ENCODE data around the gene RRP12. TPM values are rescaled to one million over a fixed set of nuclear protein-coding genes. Genes with fewer than 3 reads are reported as not detected.
A peak's percentile ranks its signal among the peaks of the same experiment; 100 is the strongest.
"Not testable (repeated sequence)": the region's sequence is repeated elsewhere in the genome, so short reads cannot be mapped to it uniquely, and the experiment has no call there.

Gene RRP12
- total and polyA plus RNA-seq, 5 experiments from 2014 or later, result 8.0 to 27.2 (median 17.3) TPM

DNA sequence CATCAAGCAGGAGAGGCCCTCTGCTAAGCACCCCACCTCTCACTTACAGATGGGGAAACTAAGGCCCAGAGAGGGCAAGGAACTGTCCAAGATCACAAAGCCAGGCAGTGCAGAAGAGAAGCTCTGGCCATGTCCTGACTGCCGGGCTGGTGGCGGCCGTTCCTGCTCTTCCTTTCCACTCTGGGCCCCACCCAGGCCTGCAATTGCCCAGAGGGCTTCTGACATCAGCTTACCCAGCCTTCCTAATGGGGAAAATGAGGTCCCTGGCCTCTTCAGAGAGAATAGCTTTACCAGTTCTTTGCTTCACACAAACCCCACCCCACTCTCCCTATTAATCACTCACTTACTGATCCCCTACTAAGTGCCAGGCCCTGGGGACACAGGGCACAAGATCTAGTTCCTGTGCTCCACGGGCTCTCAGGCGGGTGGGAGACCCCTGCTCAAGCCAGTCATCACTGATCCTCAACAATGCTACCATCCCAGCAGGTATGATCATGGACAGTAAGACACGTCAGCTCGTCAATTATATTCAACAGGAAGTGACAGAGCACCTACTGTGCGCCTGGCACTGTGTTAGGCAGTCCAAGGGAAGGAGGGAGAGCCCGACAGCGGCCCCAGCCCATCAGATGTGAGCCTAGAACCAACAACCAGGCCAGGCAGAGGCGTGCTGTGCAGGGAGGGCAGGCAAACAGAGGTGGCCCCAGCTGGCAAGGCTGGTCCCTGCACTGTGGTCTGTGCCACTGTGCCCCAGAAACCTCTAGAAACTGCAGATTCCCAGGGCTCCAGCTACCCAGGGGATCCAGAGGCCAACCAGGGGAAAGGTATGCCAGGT, 40.2 kb downstream of the RRP12 start:
- H3K36me3 Mint-ChIP-seq, result peaks cover 0 to 53% (median 6%) of the 10 kb centered on the region in 3 donors
- no peak for ATAC-seq
- no peaks in the 10 kb centered on the region for H3K27me3 Mint-ChIP-seq
- POLR2A ChIA-PET, result no interaction called here
- H3K4me1 Mint-ChIP-seq, result peaks cover 0 to 24% (median under 1%) of the 10 kb centered on the region in 4 donors
- no peak overlapping the region for H3K4me3 Mint-ChIP-seq
- H3K9me3 Mint-ChIP-seq, result no peaks in the 10 kb centered on the region
- no peak for DNase-seq
- peak overlapping the region in 3 of 10 donors; percentile 13 to 86 (median 59) for H3K27ac Mint-ChIP-seq

DNA sequence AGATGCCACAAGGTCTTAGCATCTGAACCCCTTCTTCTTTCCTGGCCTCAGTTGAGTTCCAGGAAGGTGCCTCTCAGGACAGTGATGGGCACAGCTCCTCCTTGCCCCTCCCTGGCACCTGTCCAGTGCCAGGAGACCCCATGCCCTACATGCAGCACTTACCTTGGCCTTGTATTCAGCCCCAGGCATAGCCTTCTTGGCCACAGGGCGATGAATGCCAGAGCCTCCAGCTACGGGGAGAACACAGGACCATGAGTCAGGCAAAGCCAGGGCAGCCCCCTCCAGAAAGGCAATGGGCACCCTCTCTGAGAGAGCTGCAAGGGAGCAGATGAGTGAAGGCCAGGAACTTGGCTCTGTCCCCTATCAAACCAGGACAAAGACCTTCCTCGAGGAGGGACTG, 42.4 kb downstream of the RRP12 start:
- POLR2A ChIA-PET, result no interaction called here
- peaks cover 0 to 37% (median 4%) of the 10 kb centered on the region in 3 donors for H3K36me3 Mint-ChIP-seq
- H3K4me1 Mint-ChIP-seq, result peaks cover 0 to 13% (median 2%) of the 10 kb centered on the region in 4 donors
- peak overlapping the region in 2 of 10 donors; percentile 31 to 68 for H3K27ac Mint-ChIP-seq
- no peaks in the 10 kb centered on the region for H3K9me3 Mint-ChIP-seq
- H3K4me3 Mint-ChIP-seq, result no peak overlapping the region
- no peaks in the 10 kb centered on the region for H3K27me3 Mint-ChIP-seq
- no peak for DNase-seq
- ATAC-seq, result no peak

DNA sequence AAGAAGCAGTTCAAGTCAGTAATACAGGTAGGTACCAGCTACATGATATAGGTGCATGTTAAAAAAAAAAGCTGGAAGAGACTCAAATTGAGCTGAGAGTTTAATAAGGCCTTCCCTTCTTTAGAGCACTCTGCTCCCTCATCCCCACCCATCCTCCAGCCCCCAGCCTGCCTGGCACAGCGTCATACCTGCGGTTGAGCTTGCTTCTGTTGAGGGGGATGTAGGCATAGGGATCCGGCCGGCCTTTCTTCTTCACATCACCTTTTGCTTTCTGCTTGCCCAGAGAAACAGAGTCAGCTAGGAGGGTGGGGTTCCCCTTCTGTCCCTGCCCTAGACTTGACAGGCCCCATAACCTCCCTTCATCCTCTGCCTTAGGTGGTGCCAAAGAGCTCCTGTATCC, 42.8 kb downstream of the RRP12 start:
- Mint-ChIP-seq H3K27me3 (no peaks in the 10 kb centered on the region), H3K27ac (peak overlapping the region in 1 of 10 donors; percentile 68), H3K4me1 (peaks cover 0 to 13% (median 2%) of the 10 kb centered on the region in 4 donors), H3K36me3 (peaks cover 0 to 34% (median 3%) of the 10 kb centered on the region in 3 donors), H3K9me3 (no peaks in the 10 kb centered on the region), H3K4me3 (no peak overlapping the region)
- POLR2A ChIA-PET, result no interaction called here
- ATAC-seq (no peak), DNase-seq (no peak)

DNA sequence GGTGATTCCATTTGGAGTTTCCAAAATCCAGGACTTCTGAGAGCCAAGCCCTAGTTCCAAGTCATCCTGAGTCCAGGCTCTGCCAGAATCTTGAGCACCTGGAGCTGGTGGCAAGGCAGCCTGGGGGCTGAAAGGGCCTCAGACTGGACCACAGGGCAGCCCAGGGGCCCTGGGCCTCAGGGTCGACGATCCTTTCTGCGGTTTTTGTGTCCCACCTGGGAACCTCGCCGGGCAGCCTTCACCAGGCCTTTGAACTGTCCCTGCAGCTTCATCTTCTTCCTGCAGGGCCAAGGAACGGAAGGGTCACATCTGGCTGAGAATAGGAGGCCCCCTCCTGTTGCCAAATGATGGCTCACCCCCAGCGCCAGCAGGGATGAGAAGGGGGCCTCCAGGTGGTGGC, 44.2 kb downstream of the RRP12 start:
- no peak overlapping the region for H3K27ac Mint-ChIP-seq
- peaks cover 0 to 13% (median 2%) of the 10 kb centered on the region in 4 donors for H3K4me1 Mint-ChIP-seq
- no peak overlapping the region for H3K4me3 Mint-ChIP-seq
- H3K9me3 Mint-ChIP-seq, result no peaks in the 10 kb centered on the region
- H3K36me3 Mint-ChIP-seq, result peaks cover 0 to 34% (median 3%) of the 10 kb centered on the region in 3 donors
- ATAC-seq, result no peak
- H3K27me3 Mint-ChIP-seq, result no peaks in the 10 kb centered on the region
- DNase-seq, result no peak
- POLR2A ChIA-PET, result interaction anchor here (0.5 to 0.6 kb wide), 2 partner anchors 75 to 172 kb away, joined by 3 read pairs; no protein-coding TSS in a partner anchor

DNA sequence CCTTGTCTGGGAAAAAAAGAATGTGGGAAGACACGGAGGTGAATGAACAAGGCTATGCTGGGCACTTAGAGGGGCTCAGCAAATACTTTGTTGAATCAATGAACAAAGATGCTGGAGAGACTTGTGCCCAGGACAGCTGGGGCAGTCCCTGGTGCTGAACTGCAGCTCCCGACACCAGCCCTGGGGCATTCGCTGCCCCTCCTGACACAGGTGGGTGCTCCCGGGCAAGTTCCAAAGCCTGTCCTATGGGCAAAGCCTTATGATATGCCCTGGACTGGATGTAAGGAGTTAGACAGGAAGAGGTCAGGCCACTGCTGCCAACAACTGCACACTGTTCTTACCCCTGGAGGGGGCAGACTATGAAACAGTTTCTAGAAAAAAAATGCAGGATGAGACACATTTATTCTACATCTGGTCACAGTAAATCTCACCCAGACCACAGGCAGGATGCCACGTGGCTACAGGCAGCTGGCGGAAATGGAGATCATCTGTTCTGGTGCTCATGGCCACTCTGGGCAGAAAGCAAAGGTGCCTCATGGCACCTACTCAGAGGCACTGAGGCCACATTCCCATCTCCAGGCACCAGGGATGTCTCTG, 44.7 kb downstream of the RRP12 start:
- POLR2A ChIA-PET, result interaction anchor here (0.6 kb wide), 2 partner anchors 24 to 173 kb away, joined by 3 read pairs; no protein-coding TSS in a partner anchor
- H3K4me1 Mint-ChIP-seq, result peaks cover 0 to 13% (median 2%) of the 10 kb centered on the region in 4 donors
- DNase-seq (no peak), ATAC-seq (no peak)
- H3K27ac Mint-ChIP-seq, result no peak overlapping the region
- no peak overlapping the region for H3K4me3 Mint-ChIP-seq
- no peaks in the 10 kb centered on the region for H3K27me3 Mint-ChIP-seq
- H3K9me3 Mint-ChIP-seq, result no peaks in the 10 kb centered on the region
- peaks cover 0 to 34% (median 3%) of the 10 kb centered on the region in 3 donors for H3K36me3 Mint-ChIP-seq

DNA sequence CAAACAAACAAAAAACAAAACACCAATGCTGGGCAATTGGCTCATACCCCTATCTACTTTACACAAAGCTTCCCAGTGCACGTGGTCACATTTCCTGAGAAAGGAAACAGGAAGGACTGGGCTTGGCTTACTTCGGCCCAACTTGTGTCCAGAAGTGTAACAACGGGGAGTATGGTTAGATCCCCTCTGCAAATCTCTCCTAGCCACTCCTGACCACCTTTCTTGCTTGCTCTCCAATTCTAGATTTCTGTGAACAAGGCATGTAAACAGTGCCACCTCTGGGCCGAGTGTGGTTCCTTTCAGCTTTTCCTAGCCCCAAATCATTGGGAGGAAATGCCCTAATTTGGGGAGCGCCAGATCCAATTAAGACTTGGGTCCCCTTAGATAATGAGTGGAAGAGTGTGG, 45.6 kb downstream of the RRP12 start:
- ATAC-seq, result peak; percentile 31 to 45
- Mint-ChIP-seq H3K27ac (peak overlapping the region in 2 of 10 donors; percentile 14 to 61), H3K4me3 (no peak overlapping the region), H3K9me3 (no peaks in the 10 kb centered on the region), H3K36me3 (peaks cover 0 to 34% (median 2%) of the 10 kb centered on the region in 3 donors), H3K4me1 (peaks cover 0 to 13% (median 2%) of the 10 kb centered on the region in 4 donors), H3K27me3 (no peaks in the 10 kb centered on the region)
- DNase-seq, result peak in 4 of 10 donors; percentile 10 to 28 (median 20)
- POLR2A ChIA-PET, result no interaction called here

DNA sequence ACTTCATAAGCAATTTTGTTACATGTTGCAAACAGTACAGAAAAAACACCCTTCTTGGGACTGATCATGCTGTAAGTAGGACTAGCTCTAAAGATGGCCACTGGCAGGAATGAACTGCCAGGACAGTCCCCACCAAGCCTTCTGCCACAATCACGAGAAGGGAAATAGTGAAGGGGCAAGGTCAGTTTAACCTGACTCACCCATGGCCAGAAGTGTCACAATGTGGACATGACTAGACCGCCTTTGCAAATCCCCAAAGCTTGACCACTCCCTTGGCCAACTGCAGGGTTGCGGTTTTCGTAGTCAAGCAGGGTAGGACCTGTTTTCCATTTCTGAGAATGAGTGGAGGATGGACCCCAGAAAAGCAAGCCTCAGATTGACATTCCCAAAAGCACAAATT, 47.2 kb downstream of the RRP12 start:
- Mint-ChIP-seq H3K27me3 (no peaks in the 10 kb centered on the region), H3K9me3 (no peaks in the 10 kb centered on the region), H3K27ac (peak overlapping the region in 1 of 10 donors; percentile 61), H3K36me3 (peaks cover 0 to 28% (median 0%) of the 10 kb centered on the region in 3 donors), H3K4me3 (no peak overlapping the region), H3K4me1 (peaks cover 0 to 13% (median 2%) of the 10 kb centered on the region in 4 donors)
- DNase-seq (no peak), ATAC-seq (no peak)
- POLR2A ChIA-PET, result no interaction called here

DNA sequence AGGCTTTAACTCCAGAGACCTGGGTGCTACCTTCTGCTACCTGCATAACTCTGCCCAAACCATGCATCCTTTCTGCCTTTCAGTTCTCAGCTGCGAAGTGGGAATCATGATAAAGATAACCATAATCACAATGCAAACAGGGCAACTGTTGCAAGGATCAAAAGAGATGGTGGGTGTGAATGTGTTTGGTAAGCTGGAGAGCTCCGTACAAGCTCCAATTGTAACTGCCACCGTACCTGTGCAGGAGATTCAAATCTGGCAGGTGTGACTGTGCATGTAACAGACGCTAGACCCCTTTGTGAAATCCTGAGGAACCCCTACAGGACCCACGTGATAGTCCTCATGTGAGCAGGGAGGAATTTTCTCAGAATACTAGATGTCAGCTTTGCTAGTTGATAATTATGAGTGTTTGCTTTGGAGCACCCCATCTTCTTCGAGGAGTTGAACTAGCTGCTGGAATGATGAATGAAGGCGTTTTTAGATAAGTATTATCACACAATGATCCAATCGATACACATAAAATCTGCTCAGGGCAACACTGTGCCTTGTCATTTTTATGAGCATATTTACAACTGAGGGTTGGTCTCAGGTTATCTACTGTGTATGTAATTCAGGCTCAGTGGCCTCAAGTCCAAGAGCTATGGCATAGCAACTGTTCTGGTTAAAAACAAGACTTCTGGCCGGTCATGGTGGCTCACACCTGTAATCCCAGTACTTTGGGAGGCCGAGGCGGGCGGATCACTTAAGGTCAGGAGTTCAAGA, 51.2 kb downstream of the RRP12 start:
- no peaks in the 10 kb centered on the region for H3K9me3 Mint-ChIP-seq
- ATAC-seq, result no peak
- no peak for DNase-seq
- H3K4me3 Mint-ChIP-seq, result no peak overlapping the region
- no peaks in the 10 kb centered on the region for H3K36me3 Mint-ChIP-seq
- no peaks in the 10 kb centered on the region for H3K4me1 Mint-ChIP-seq
- no peaks in the 10 kb centered on the region for H3K27me3 Mint-ChIP-seq
- POLR2A ChIA-PET, result interaction anchor here (1.0 kb wide), 1 partner anchor 24 kb away, joined by 3 read pairs; no protein-coding TSS in a partner anchor
- H3K27ac Mint-ChIP-seq, result peak overlapping the region in 1 of 10 donors; percentile 39

DNA sequence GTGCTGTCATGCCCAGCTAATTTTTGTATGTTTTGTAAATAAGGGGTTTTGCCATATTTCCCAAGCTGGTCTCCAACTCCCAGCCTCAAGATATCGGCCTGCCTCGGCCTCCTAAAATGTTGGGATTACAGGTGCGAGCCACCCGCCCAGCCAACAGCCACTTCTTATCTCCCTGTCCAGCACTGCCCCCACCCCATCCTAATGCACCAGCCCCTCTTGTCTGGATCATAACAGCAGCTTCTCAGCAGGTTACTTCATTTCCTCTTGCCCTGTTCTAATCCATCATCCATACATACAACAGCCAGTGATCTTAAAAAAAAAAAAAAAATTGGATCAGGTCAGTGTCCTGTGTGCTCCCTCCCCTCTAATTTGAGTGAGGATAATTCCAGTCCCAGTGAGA, 53.8 kb downstream of the RRP12 start:
- H3K4me1 Mint-ChIP-seq, result peaks cover 0 to 5% (median 0%) of the 10 kb centered on the region in 4 donors
- no peak overlapping the region for H3K4me3 Mint-ChIP-seq
- DNase-seq (no peak), ATAC-seq (no peak)
- H3K27ac Mint-ChIP-seq, result no peak overlapping the region
- POLR2A ChIA-PET, result no interaction called here
- no peaks in the 10 kb centered on the region for H3K36me3 Mint-ChIP-seq
- peaks cover 0 to 5% (median 0%) of the 10 kb centered on the region in 5 donors for H3K27me3 Mint-ChIP-seq
- H3K9me3 Mint-ChIP-seq, result no peaks in the 10 kb centered on the region

DNA sequence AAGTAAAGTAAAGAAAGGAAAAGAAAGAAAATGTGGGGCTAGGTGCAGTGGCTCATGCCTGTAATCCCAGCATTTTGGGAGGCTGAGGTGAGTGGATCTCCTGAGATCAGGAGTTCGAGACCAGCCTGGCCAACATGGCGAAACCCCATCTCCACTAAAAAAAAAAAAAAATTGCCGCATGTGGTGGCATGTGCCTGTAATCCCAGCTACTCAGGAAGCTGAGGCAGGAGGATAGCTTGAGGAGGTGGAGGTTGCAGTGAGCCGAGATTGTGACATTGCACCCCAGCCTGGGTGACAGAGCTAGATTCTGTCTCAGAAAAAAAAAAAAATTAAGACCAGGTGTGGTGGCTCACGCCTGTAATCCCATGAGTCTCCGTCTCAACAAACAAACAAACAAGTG, 57.5 kb downstream of the RRP12 start:
- DNase-seq, ATAC-seq, H3K36me3 Mint-ChIP-seq, H3K27ac Mint-ChIP-seq, H3K27me3 Mint-ChIP-seq, H3K4me3 Mint-ChIP-seq, H3K4me1 Mint-ChIP-seq, H3K9me3 Mint-ChIP-seq: not testable (repeated sequence)
- POLR2A ChIA-PET, result interaction anchor here (0.6 kb wide), 1 partner anchor 10 kb away, joined by 3 read pairs; no protein-coding TSS in a partner anchor

DNA sequence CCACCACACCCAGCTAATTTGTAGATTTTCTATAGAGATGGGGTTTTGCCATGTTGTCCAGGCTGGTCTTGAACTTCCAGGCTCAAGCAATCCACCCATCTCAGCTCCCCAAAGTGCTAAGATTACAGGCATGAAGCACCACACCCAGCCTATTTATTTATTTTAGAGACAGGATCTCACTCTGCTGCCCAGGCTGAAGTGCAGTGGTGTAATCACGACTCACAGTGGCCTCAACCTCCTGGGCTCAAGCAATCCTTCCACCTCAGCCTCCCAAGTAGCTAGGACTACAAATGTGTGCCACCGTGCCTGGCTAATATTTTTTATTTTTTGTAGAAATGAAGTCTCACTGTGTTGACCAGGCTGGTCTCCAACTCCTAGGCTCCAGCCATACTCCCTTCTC, 59.7 kb downstream of the RRP12 start:
- ATAC-seq, result no peak
- H3K4me1 Mint-ChIP-seq, result peaks cover 0 to 5% (median 2%) of the 10 kb centered on the region in 4 donors
- no peaks in the 10 kb centered on the region for H3K36me3 Mint-ChIP-seq
- DNase-seq, result no peak
- POLR2A ChIA-PET, result interaction anchor here (0.6 kb wide), 1 partner anchor 32 kb away, joined by 3 read pairs; no protein-coding TSS in a partner anchor
- H3K4me3 Mint-ChIP-seq, result no peak overlapping the region
- H3K27me3 Mint-ChIP-seq, result peaks cover 0 to 7% (median 0%) of the 10 kb centered on the region in 5 donors
- H3K9me3 Mint-ChIP-seq, result no peaks in the 10 kb centered on the region
- H3K27ac Mint-ChIP-seq, result peak overlapping the region in 3 of 10 donors; percentile 29 to 41 (median 39)

DNA sequence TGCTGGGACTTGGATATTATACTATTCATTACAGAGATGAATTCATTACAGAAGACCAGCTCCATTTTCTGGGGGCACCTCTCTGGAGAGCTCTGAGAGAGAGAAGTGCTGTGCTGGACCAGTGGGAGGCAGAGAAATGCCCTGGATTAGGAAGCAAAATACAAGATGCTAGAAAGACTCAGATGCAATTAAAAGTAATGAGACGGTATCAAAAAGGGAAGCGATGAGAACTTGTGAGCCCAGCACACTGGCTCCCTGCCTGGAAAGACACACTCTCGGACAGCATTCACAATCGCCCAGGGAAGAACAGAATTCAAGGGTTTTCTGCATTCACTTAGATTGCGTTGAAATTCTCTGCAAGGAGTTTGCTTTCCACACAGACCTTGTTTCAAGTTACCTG, 63.1 kb downstream of the RRP12 start:
- POLR2A ChIA-PET, result no interaction called here
- DNase-seq (no peak), ATAC-seq (no peak)
- Mint-ChIP-seq H3K9me3 (no peaks in the 10 kb centered on the region), H3K4me3 (no peak overlapping the region), H3K27ac (peak overlapping the region in 1 of 10 donors; percentile 17), H3K27me3 (peaks cover 0 to 3% (median 0%) of the 10 kb centered on the region in 5 donors), H3K4me1 (peaks cover 6 to 16% (median 9%) of the 10 kb centered on the region in 4 donors), H3K36me3 (peaks cover 0 to 2% (median 0%) of the 10 kb centered on the region in 3 donors)

Measured in naive thymus-derived CD8-positive, alpha-beta T cell (primary cell).